Measurements from ENCODE around the gene OR4S2.

GRCh38 chr11:55634813-55635212, 13.3 kb upstream of the OR4S2 start, which contains the start of gene OR4P4:
- TF ChIP-seq POLR2AphosphoS5 (IDR thresholded peaks at IDR 0.05; ENCODE audit: low read depth, low read length) (no peak), FOXP2 (optimal IDR thresholded peaks at IDR 0.05; ENCODE audit: borderline replicate concordance, extremely low read depth, extremely low read length, insufficient read depth) (no peak), SIN3A (IDR thresholded peaks at IDR 0.05; ENCODE audit: borderline replicate concordance, insufficient read depth, low read length) (no peak)

All from PFSK-1 (cell line).